ENCODE measurements around the gene PTTG1.

Gene PTTG1

DNA sequence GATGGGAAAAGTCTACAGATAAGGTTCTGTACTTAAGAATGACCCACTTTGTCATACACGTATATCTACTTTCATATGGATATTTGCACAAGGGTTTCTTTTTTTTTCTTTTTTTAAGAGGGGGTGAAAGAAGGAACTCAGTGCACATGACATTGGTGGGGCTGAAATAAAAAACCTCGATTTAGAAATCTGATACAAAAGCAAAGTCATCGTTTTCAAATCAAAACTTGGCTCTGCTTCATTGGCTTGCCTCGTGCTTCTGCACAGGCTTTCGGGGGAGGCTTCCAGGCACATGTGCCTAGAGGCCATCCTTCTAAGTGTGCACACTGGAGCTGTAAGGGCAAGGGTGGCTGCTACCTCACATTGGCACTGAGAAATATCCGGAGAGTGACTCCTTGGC lies 31.1 kb downstream of the PTTG1 start:
- no peak for DNase-seq (ENCODE audit: low read depth)
- no peak overlapping the region for H3K4me3 ChIP-seq (replicated peaks; ENCODE audit: low read depth, low read length)
- TF ChIP-seq, protein P1, sequence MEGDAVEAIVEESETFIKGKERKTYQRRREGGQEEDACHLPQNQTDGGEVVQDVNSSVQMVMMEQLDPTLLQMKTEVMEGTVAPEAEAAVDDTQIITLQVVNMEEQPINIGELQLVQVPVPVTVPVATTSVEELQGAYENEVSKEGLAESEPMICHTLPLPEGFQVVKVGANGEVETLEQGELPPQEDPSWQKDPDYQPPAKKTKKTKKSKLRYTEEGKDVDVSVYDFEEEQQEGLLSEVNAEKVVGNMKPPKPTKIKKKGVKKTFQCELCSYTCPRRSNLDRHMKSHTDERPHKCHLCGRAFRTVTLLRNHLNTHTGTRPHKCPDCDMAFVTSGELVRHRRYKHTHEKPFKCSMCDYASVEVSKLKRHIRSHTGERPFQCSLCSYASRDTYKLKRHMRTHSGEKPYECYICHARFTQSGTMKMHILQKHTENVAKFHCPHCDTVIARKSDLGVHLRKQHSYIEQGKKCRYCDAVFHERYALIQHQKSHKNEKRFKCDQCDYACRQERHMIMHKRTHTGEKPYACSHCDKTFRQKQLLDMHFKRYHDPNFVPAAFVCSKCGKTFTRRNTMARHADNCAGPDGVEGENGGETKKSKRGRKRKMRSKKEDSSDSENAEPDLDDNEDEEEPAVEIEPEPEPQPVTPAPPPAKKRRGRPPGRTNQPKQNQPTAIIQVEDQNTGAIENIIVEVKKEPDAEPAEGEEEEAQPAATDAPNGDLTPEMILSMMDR (IDR thresholded peaks at IDR 0.05; ENCODE audit: low read length, missing control alignments), result no peak

DNA sequence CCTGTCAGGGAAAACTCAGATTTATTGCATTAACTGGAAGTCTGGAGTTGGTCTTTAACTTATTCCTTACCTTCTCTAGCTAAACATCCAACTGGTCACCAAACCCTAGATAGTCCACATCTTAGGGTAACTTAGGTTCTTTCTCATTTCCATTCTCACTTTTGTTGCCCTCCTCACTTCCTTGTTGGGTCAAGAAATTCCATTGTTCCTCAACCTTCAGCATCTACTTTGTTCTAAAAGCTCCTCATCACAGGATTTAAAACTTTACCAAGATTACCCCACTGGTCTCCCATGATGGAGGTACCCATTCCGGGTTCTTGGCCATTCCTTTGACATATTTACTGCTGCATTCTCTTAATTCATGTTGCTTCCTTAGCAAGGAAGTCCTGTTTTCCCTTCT lies 32.1 kb downstream of the PTTG1 start:
- no peak overlapping the region for H3K4me3 ChIP-seq (replicated peaks; ENCODE audit: low read depth, low read length)
- TF ChIP-seq, protein P1 (IDR thresholded peaks at IDR 0.05; ENCODE audit: low read length, missing control alignments), result no peak
- DNase-seq (ENCODE audit: low read depth), result no peak

DNA sequence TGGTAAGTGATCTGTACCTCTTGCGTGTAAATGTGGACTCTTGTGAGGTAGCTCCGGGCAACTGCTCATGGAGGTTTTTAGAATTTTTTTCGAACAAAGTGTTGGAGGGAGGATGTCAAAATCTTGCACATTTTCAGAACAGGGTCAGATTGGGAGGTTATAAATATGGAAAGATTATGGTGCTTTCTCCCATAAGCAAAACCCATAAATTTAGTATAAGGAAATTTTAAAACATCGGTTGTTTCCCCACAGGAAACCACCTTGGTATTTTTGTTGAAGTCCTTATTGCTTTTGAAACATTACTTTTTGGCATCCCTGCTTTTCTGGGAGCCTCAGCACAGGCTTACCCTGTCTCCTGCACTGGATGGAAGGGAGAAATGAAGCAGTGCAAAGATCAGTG lies 33.9 kb downstream of the PTTG1 start:
- DNase-seq (ENCODE audit: low read depth), result no peak
- no peak overlapping the region for H3K4me3 ChIP-seq (replicated peaks; ENCODE audit: low read depth, low read length)
- TF ChIP-seq, protein P1 (IDR thresholded peaks at IDR 0.05; ENCODE audit: low read length, missing control alignments), result no peak

DNA sequence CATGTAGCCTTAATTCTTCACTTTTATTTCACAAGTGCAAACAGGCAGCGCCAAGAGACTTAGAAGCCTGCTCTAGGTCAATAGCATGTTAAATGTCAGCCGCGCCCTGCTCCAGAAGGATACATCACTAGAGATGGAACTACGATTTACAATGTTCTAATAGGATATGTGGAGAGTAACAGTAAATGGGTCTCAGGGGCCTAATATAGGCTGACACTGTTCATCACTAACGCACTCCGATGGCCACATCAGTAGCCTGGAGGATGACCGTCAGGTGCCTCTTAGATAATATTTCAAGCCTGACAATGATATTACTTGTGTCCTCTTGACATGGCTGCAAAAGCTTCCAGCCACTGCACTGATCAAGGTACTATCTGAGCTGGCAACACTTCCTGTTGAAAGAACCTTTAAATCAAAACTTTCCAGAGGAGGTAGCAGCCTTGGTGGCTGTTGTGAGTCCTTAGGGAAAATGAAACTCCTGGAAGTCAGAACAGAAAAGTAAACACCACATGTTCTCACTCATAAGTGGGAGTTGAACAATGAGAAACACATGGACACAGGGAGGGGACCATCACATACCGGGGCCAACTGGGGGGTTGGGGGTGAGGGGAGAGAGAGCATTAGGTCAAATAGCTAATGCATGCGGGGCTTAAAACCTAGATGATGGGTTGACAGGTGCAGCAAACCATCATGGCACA lies 35.0 kb downstream of the PTTG1 start:
- TF ChIP-seq, protein P1 (IDR thresholded peaks at IDR 0.05; ENCODE audit: low read length, missing control alignments), result no peak
- no peak overlapping the region for H3K4me3 ChIP-seq (replicated peaks; ENCODE audit: low read depth, low read length)
- DNase-seq (ENCODE audit: low read depth), result no peak

DNA sequence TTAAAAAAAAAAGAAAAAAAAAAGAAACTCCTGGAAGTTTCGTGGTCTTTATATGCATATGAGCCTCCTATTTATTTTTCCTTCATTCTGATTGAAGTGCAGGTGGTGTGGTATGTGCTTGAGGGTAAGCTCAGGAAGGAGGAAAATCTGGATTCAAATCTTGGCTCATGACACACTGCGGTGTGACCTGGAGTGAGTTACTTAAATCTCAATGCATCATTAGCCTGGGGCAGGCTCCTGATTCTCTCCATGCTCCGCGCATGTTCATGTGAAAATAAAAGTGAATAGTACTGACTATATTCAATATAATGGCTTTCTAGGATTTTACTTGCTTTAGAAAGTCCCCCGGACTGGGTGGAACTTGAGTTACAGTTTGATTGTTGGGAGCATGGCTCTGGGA lies 35.6 kb downstream of the PTTG1 start:
- no peak for DNase-seq (ENCODE audit: low read depth)
- H3K4me3 ChIP-seq (replicated peaks; ENCODE audit: low read depth, low read length), result no peak overlapping the region
- TF ChIP-seq, protein P1 (IDR thresholded peaks at IDR 0.05; ENCODE audit: low read length, missing control alignments), result no peak

DNA sequence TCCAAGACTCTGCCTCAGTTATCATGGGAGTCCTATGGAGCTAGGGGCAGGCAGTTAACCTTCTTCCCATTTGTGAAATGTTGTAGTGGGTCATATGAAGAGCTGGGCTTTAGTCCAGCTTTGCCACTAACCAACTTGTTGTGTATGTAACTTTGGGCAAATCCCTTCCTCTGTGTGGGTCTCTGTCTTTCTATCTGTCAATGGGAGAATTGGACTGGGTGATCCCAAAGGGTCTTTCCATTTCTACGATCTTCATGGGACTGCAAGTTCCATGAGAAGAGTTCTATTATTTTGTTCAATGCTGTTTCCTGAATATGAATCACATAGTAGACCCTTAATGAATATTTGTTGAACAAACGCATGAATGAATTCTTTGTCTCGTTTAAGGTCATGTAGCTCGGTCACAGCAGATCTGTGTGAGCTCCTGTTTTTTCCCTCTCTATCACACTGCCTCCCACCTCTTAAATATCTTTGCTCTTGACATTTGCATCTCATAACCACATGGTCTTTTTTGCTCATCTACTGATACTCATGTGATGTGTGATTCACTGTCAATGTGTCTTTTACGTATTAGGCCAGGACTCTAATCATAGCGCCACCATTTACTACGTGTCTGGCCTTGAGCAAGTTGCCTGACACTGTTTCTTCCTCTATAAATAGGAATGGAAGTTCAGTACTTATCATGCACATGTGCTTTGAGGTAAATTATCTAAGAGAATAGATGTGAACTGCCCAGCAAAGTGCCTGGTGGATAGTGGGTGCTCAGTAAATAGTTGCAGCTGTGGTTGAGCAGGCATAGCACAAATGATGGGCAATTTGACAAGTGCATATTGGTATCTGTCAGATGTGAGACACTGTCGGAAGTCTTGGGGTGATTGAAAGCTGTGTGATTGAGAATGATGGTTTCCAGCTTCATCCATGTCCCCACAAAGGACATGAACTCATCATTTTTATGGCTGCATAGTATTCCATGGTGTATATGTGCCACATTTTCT lies 37.4 kb downstream of the PTTG1 start:
- H3K4me3 ChIP-seq (replicated peaks; ENCODE audit: low read depth, low read length), result no peak overlapping the region
- TF ChIP-seq, protein P1 (IDR thresholded peaks at IDR 0.05; ENCODE audit: low read length, missing control alignments), result no peak
- DNase-seq (ENCODE audit: low read depth), result no peak

Data from fibroblast of pulmonary artery (primary cell).